Tibial nerve (tissue), 4 donors: ENCODE measurements around the gene ZRANB1. TPM values are rescaled to one million over a fixed set of nuclear protein-coding genes. Genes with fewer than 3 reads are reported as not detected.

Source experiments
- DNase-seq, 2 donors: peaks; one replicate each; pipeline ENCODE4 v3.0.0-alpha.2; 2019; ENCODE audit warnings: low spot score in 2 of 2
- H3K27ac ChIP-seq, 4 donors: fragments of 200-600 bp; sonication (generic) in 3 of 4; one replicate each; pipeline ENCODE4 v1.5.1; 2017 to 2019; ENCODE audit warnings: mild to moderate bottlenecking in 1 of 4
- H3K27me3 ChIP-seq, 2 donors: fragments of 200-600 bp; sonication (generic) in 1 of 2; one replicate each; pipeline versions ENCODE4 v1.5.1 to v1.6.0; 2017 to 2019
- H3K36me3 ChIP-seq, 3 donors: fragments of 200-600 bp; sonication (generic); one replicate each; pipeline ENCODE4 v1.5.1; 2018 to 2019
- H3K4me1 ChIP-seq, 4 donors: fragments of 200-600 bp; sonication (generic) in 3 of 4; one replicate each; pipeline ENCODE4 v1.5.1; 2017 to 2019
- H3K4me3 ChIP-seq, 4 donors: fragments of 200-600 bp; sonication (generic) in 3 of 4; one replicate each; pipeline ENCODE4 v1.5.1; 2017 to 2019; ENCODE audit warnings: mild to moderate bottlenecking in 1 of 4, moderate library complexity in 1 of 4
- H3K9me3 ChIP-seq, 4 donors: fragments of 200-600 bp; sonication (generic) in 3 of 4; one replicate each; pipeline ENCODE4 v1.5.1; 2017 to 2019
- EP300 ChIP-seq, 2 donors: sonication (generic); formaldehyde crosslinking; IDR thresholded peaks; one replicate each; pipeline ENCODE4 v1.6.1; 2017; ENCODE audit warnings: antibody characterized with exemption in 2 of 2, mild to moderate bottlenecking in 1 of 2
- POLR2A ChIP-seq, 2 donors: fragments of 450-650 bp; IDR thresholded peaks; one replicate each; pipeline ENCODE4 v1.6.1; 2017; ENCODE audit warnings: antibody characterized with exemption in 2 of 2, mild to moderate bottlenecking in 2 of 2, moderate library complexity in 2 of 2
- WGBS, 2 donors: methylation state at CpG; one replicate each; pipeline ENCODE4 v1.1.5; 2018; 5-methylcytosine and 5-hydroxymethylcytosine counted together
- total RNA-seq, 4 donors: library from RNA; depleted of rRNA; stranded (reverse); fragments of >200 nt; gene quantifications; one replicate each; pipeline ENCODE4 v1.1.0, GENCODE V29; 2016
- TF ChIP-seq, protein P1 (sequence below), 5 experiments: fragments of 200-600 bp in 3 of 5; fragments of 450-650 bp in 2 of 5; sonication (generic) in 3 of 5; IDR thresholded peaks; one replicate each; pipeline ENCODE4 v1.5.1; 2016 to 2019; ENCODE audit warnings: antibody characterized with exemption in 5 of 5, mild to moderate bottlenecking in 3 of 5, moderate library complexity in 2 of 5

ZRANB1 gene
- total RNA-seq, 4 donors from 2014 or later: 22.2 to 33.5 (median 24.2) TPM

DNA sequence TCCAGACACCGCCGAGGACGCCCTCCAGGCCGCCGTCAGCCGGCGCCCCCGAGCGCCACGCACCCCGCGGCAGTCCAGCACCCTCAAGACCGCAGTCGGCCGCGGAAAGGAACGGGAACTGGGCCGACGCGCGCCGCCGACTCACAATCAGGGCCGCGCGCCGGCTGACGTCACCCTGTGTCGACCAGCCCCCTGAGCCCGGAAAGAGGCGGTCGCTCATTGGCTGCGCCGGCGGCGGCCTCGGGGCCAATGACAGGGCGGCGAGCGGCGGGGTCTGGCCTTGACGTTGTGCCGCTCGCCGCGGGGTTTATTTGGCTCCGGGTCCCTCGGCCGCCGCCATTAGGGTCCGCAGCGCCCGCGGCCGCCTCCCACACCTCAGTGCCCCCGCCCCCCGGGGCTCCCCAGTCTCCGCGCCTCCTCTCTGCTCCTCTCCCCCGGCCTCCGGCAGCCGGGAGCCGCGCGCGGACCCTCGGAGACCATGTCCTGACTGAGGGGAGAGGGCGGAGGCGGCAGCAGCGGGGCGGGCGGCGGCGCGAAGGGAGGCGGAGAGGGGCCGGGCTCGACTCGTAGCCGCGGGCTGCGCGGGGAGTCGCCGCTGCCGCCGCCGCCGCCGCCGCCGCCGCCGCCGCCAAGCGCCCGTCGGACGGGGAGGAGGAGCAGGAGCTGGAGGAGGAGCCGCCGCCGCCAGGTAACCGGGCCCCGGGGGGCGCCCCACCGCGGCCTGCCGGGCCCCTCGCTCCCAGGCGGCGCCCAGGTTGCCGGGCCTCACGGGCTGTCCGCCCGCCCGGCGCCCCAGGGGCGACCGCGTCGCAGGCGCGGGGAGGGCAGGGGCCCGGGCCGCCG, 25.1 kb upstream of the ZRANB1 start:
- Histone ChIP-seq H3K4me3 (peak overlapping the region; percentile 76 to 97 (median 84)), H3K4me1 (peaks cover 0 to 48% (median 25%) of the 10 kb centered on the region in 4 donors), H3K27me3 (no peaks in the 10 kb centered on the region), H3K36me3 (no peaks in the 10 kb centered on the region), H3K27ac (peak overlapping the region; percentile 91 to 99 (median 98)), H3K9me3 (no peaks in the 10 kb centered on the region)
- DNase-seq: peak; percentile 98
- peak in 1 of 2 donors; percentile 97 for TF ChIP-seq EP300 (IDR thresholded peaks at IDR 0.05)
- TF ChIP-seq POLR2A (IDR thresholded peaks at IDR 0.05): peak; percentile 74 to 96
- TF ChIP-seq, protein P1, sequence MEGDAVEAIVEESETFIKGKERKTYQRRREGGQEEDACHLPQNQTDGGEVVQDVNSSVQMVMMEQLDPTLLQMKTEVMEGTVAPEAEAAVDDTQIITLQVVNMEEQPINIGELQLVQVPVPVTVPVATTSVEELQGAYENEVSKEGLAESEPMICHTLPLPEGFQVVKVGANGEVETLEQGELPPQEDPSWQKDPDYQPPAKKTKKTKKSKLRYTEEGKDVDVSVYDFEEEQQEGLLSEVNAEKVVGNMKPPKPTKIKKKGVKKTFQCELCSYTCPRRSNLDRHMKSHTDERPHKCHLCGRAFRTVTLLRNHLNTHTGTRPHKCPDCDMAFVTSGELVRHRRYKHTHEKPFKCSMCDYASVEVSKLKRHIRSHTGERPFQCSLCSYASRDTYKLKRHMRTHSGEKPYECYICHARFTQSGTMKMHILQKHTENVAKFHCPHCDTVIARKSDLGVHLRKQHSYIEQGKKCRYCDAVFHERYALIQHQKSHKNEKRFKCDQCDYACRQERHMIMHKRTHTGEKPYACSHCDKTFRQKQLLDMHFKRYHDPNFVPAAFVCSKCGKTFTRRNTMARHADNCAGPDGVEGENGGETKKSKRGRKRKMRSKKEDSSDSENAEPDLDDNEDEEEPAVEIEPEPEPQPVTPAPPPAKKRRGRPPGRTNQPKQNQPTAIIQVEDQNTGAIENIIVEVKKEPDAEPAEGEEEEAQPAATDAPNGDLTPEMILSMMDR (IDR thresholded peaks at IDR 0.05): peak in 2 of 5 experiments; percentile 5 to 44
- 1% methylated on average over 48 to 78 of the region's 126 CpGs for WGBS, 2 donors

DNA sequence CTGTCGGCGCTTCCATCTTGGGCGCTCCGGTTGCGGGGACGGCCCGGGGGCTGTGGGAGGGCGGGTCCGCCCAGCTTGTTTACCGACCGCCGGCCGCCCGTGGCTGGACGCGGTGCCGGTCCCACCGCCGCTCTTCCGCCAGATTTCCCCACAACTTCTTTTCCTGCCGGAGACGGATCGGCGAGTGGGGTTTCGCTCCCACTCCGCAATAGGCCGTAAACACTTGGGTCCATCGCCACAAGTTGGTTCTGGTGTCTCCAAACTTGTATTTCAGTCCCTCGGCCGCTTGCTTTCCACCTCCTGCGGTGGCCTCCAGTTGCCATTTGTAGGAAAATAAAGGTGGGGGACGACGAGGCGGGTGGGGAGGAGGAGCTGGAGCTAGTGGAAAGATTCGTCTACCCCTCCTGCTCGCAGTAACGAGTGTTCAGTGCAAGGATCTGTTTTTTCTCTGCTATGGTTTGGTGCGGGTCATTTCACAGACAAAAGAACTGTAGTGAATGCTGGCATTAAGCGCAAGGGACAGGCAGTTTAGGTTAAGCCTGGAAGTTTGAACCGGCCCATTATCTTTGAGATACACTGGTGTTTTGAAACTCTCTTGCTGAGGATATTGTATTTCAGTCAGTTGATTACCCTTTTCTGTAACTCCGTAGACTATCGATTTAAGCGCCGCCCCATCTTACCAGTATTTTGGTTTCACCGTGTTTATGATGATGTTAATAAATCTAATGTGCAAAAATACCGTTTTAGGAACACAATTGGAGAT, 24.3 kb upstream of the ZRANB1 start:
- Histone ChIP-seq H3K27ac (peak overlapping the region; percentile 91 to 99 (median 98)), H3K36me3 (peaks cover 0 to 3% (median 0%) of the 10 kb centered on the region in 3 donors), H3K4me1 (peaks cover 0 to 44% (median 21%) of the 10 kb centered on the region in 4 donors), H3K4me3 (peak overlapping the region; percentile 67 to 97 (median 84)), H3K9me3 (no peaks in the 10 kb centered on the region), H3K27me3 (no peaks in the 10 kb centered on the region)
- WGBS, 2 donors: 0 to 1% methylated on average over 26 to 35 of the region's 46 CpGs
- TF ChIP-seq POLR2A (IDR thresholded peaks at IDR 0.05): peak in 1 of 2 donors; percentile 39
- TF ChIP-seq, protein P1 (IDR thresholded peaks at IDR 0.05): no peak
- TF ChIP-seq EP300 (IDR thresholded peaks at IDR 0.05): peak in 1 of 2 donors; percentile 60
- peak in 1 of 2 donors; percentile 40 for DNase-seq

DNA sequence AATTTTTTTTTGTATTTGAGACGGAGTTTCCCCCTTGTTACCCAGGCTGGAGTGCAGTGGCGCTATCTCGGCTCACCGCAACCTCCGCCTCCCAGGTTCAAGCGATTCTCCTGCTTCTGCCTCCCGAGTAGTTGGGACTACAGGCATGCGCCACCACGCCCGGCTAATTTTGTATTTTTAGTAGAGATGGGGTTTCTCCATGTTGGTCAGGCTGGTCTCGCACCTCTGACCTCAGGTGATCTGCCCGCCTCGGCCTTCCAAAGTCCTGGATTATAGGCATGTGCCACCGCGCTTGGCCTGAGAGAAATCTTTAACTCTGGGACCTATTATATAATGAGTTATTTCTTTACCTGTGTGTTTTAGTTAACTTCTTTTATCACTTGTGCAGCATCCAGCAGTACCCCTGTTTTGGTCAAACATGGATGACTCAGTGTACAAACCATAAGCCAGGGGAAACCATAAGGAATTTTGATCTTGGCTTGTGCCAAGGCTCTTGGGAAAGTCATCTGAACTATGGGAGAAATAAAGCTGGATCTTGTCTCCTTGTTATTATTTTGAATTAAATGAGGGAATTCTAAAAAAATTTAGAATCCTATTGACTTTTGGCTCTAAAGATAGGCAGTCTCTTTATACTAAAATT, 23.6 kb upstream of the ZRANB1 start:
- Histone ChIP-seq H3K9me3 (no peaks in the 10 kb centered on the region), H3K27ac (peak overlapping the region; percentile 91 to 99 (median 98)), H3K27me3 (no peaks in the 10 kb centered on the region), H3K4me1 (peaks cover 0 to 45% (median 21%) of the 10 kb centered on the region in 4 donors), H3K4me3 (peak overlapping the region; percentile 67 to 97 (median 84)), H3K36me3 (peaks cover 0 to 10% (median 0%) of the 10 kb centered on the region in 3 donors)
- TF ChIP-seq POLR2A (IDR thresholded peaks at IDR 0.05) (no peak), EP300 (IDR thresholded peaks at IDR 0.05) (no peak)
- TF ChIP-seq, protein P1 (IDR thresholded peaks at IDR 0.05): no peak
- DNase-seq: peak in 1 of 2 donors; percentile 7
- 33 to 37% methylated on average over 15 of the region's 15 CpGs for WGBS, 2 donors

DNA sequence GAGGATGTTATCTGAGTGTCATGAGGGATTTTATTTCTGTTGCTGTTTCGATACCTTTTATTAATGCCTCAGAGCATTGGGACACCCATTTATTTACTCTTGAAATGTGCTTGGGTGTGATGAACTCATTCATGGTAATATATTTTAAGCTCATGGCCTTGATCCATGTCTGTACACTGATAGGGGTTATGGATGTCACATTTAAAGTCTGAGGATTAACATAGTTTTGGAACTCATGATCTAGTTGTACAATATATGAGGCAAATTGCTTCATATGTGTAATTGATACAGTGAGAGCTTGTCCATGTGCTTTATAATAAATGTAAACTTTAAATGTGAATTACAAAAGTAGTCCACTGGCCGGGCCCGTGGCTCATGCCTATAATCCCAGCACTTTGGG, 23.0 kb upstream of the ZRANB1 start:
- peaks cover 0 to 13% (median 0%) of the 10 kb centered on the region in 3 donors for H3K36me3 ChIP-seq
- TF ChIP-seq, protein P1 (IDR thresholded peaks at IDR 0.05): no peak
- TF ChIP-seq EP300 (IDR thresholded peaks at IDR 0.05): no peak
- TF ChIP-seq POLR2A (IDR thresholded peaks at IDR 0.05): no peak
- peaks cover 0 to 48% (median 21%) of the 10 kb centered on the region in 4 donors for H3K4me1 ChIP-seq
- H3K4me3 ChIP-seq: no peak overlapping the region
- H3K27ac ChIP-seq: peak overlapping the region in 2 of 4 donors; percentile 97 to 99
- H3K27me3 ChIP-seq: no peaks in the 10 kb centered on the region
- no peak for DNase-seq
- 79 to 82% methylated on average over 3 of the region's 3 CpGs for WGBS, 2 donors
- H3K9me3 ChIP-seq: no peaks in the 10 kb centered on the region
